D721Med (cell line): Measurements from ENCODE around the gene TMA7B.
"Not testable (repeated sequence)": the region's sequence is repeated elsewhere in the genome, so short reads cannot be mapped to it uniquely, and the experiment has no call there.

Experiments used
- DNase-seq: peaks from one replicate; pipeline ENCODE4 v3.0.0; 2011; ENCODE audit warnings: low spot score; ENCODE audit not compliant: insufficient read length
- FAIRE-seq: peaks from 2 replicates; lab custom pipeline; 2011; peaks lifted over from hg19 to GRCh38; lab: Jason Lieb, UNC
- CTCF ChIP-seq: IDR thresholded peaks from 2 replicates; pipeline ENCODE4 v1.5.1; 2012; ENCODE audit warnings: mild to moderate bottlenecking, control low read depth; ENCODE audit not compliant: insufficient read depth; ENCODE audit errors: missing control alignments

TMA7B gene

DNA sequence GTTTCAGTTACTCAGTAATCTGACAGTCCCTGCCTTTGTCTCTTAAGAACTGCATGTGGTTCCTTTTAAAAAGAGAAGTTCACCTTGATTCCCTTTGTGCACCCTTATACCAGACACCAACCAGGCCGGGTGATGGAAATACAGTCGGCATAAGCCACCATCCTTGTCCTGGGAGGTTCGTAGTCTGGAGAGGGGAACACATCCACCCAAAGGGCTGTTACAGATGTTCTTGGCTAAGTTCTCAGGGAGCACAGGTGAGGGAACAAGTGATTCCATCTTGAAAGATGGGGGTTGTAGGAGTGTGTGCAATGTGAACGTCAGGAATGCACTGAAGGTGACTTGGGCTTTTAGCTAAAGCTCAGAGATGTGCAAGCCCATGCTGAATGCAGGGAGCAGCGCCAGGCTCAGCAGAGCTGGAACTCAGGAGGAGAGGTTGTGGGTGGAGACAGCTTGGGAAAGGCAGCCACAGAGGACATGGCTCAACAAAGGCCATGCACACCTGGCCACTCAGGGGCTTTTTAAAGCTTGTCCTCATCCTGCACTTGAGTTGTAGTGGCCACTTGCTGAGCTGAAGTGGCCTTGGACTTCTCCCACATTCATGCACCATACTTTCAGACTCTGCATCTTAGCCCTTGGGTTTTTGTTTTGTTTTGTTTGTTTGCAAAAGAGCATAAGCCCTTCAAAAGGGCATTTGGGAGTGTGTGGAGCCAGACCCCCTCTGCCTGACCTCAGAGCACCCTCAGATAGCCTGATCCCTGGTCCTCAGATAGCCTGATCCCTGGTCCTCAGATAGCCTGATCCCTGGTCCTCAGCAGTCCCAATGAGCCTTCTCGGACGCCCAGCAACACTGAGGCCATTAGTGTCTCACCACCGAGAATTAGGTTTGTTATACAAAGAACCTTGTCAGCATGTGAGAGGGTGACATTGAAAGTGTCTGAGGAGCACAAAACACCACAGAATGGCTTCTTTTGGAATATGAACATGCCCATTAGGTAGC lies 12.7 kb upstream of the TMA7B start:
- FAIRE-seq: no peak
- no peak for DNase-seq
- no peak for TF ChIP-seq CTCF

DNA sequence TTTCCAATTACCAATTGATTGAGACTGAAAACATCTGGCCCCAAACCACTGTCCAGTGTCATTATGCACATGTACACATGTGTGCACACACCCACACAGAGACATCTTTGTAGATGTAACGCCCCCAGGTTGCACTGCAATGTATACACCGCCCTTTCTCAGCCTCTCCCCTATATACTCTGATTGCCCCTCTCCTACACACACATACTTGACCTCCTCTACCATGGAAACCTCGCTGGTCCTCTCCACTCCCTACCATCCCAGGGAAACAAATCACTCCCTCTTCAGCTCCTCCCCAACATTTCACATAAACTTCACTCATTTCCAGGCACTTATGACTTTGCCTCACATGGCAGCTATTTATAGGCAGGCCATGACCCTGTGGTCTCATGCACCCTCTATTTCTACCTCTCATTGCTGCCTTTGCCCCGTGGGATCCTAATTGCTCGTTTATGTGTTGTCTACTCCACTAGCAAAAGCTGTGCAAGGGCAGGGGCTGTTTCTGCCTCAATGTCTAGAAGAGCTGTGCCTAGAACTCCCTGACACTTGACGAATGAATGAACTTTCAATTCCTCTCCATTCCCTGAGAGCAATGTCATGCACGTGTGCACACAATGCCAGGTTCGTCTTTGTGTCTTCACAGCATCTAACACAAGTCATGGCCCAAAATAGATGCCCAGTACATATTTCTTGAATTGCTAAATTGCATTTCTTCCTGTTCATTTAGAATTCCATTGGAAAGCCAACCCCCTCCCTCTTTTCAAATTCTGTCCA lies 10.0 kb upstream of the TMA7B start:
- DNase-seq: no peak
- no peak for TF ChIP-seq CTCF

GRCh38 chr22:39951603-39952293 lies 8.4 kb upstream of the TMA7B start:
- DNase-seq, FAIRE-seq: not testable (repeated sequence)

More for the DNA sequence above, 10.0 kb upstream of the TMA7B start:
- no peak for FAIRE-seq

DNA sequence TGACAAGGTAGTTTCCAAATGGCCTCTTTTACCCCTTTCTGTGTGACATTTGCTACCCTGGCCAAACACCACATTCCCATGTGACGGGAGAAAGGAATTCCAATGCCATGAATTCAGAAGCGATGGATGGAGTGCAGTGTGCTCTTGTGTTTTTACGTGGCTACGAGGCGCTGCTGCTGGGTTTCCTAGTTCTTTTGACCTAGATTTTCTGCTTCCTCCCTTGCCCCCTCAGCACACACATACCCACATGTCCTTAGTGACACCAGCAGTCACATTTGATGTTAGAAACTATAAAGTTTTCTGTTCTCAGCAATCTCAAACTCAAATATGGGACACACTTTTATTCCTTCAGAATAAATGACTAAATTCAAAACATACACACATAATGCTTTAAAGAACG lies 7.8 kb upstream of the TMA7B start:
- no peak for TF ChIP-seq CTCF
- FAIRE-seq (no peak), DNase-seq (no peak)

DNA sequence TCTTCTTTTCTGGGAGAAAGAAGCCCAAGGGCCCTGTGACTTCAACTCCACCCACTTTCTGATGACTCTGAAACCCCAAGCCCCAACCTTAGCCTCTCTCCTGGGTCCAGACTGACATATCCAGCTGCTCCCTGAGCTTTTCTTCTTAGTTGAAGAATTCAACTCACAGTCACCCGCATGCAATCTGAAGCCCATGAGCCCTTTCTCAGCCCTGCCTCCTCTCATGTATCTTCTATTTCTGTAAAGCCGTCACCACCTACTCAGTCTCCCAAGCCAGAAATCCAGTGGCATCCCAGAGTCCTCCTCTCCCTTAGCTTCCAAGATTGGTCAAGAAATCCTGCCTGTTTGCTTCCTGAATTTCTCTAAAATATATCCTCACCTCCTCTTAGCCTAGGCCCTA lies 7.1 kb upstream of the TMA7B start:
- FAIRE-seq: no peak

DNA sequence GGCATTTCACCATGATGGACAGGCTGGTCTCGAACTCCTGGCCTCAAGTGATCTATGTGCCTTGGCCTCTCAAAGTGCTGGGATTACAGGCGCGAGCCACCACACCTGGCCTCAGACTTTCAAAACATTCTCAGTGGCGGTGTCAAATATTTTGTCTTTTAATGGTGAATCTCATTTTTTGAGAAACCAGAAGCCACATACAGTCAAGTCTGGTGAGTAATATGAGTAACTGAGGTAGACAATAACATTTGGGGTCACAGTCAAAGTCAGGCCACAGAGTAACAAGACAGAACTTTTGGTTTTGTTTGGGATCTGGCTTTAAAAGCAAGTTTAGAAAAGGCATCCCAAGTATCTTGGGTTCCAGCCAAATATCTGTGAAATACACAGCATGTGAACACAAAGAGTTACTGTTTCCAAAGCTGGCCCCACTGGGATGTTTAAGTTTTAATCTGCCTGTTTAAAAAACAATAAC lies 5.6 kb upstream of the TMA7B start:
- TF ChIP-seq CTCF: no peak
- DNase-seq: no peak
- FAIRE-seq: no peak

More for the DNA sequence above, 7.1 kb upstream of the TMA7B start:
- DNase-seq: no peak
- TF ChIP-seq CTCF: no peak

DNA sequence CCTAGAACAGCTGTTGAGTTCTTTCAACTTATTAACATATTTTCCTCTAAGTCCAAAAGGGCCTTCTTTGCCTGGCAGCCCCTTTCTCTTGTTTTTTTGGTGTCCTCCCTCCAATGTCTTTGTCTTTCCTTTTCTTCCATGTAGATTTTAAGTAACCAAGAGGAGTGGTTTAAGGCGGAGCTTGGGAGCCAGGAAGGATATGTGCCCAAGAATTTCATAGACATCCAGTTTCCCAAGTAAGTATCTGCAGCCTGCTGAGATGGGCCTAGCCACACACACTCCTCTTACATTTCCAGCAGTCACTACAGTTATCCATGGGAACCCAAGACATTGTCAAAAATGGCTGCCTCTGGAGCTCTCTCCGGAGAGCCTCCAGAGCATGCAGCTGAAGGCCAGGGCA lies 4.5 kb upstream of the TMA7B start:
- no peak for FAIRE-seq
- DNase-seq: no peak
- no peak for TF ChIP-seq CTCF
